Activated T-cell treated with anti-CD3 and anti-CD28 coated beads, Interleukin-2, amount 50 U/mL, for 24 hours (primary cell): ENCODE results near the gene ESAM.
"Not testable (repeated sequence)": the region's sequence is repeated elsewhere in the genome, so short reads cannot be mapped to it uniquely, and the experiment has no call there.

Source experiments
- DNase-seq: peaks from one replicate; pipeline ENCODE4 v3.0.0-alpha.2; 2020
- H3K27ac Mint-ChIP-seq: 2 replicates; pipeline ENCODE4 v1.8.0; 2020; ENCODE audit warnings: mild to moderate bottlenecking, mixed read lengths
- H3K27me3 Mint-ChIP-seq: 2 replicates; pipeline ENCODE4 v1.8.0; 2020; ENCODE audit warnings: mixed read lengths
- H3K36me3 Mint-ChIP-seq: 2 replicates; pipeline ENCODE4 v1.8.0; 2020; ENCODE audit warnings: low read depth, mixed read lengths
- H3K4me1 Mint-ChIP-seq: 2 replicates; pipeline ENCODE4 v1.8.0; 2020; ENCODE audit warnings: low read depth, mixed read lengths
- H3K4me3 Mint-ChIP-seq: 2 replicates; pipeline ENCODE4 v1.8.0; 2020; ENCODE audit warnings: mild to moderate bottlenecking, moderate library complexity, mixed read lengths
- H3K9me3 Mint-ChIP-seq: 2 replicates; pipeline ENCODE4 v1.8.0; 2020; ENCODE audit warnings: mixed read lengths

ESAM gene

DNA sequence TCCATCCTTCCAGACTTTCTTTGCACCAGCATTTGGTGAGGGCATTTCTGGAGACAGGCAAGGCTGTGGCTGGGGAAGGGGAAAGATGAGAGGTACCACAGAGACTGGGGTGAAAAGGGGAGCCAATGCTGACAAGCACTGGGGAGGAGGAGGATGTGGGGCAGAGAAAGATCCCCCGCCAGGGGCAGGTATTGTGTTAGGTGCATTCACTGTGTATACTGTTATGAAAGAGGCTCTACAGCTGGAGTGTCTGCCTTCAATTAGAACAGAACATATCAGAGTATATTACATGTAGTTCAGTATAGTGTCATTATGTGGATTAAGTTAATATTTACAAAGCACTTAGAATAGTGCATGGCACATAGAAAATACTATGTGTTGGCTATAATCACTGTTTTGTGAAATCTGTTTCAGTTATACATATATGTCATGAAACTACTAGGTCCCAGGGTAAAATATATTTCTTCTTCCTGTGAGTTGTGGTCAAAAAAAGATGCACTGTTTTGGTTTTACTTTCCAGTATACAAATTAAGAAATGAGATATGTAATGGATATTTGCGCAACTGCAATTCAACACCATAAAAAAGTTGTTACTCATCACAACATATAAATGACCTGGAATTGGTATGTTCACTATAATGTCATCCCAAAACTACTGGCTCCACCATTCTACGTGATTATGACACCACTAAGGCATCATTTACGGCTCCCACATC, 29.7 kb upstream of the ESAM start:
- no peak overlapping the region for H3K27ac Mint-ChIP-seq
- H3K27me3 Mint-ChIP-seq, result no peaks in the 10 kb centered on the region
- no peaks in the 10 kb centered on the region for H3K9me3 Mint-ChIP-seq
- H3K4me3 Mint-ChIP-seq, result no peak overlapping the region
- peaks cover 5% of the 10 kb centered on the region for H3K36me3 Mint-ChIP-seq
- peaks cover 44% of the 10 kb centered on the region for H3K4me1 Mint-ChIP-seq
- DNase-seq, result no peak

DNA sequence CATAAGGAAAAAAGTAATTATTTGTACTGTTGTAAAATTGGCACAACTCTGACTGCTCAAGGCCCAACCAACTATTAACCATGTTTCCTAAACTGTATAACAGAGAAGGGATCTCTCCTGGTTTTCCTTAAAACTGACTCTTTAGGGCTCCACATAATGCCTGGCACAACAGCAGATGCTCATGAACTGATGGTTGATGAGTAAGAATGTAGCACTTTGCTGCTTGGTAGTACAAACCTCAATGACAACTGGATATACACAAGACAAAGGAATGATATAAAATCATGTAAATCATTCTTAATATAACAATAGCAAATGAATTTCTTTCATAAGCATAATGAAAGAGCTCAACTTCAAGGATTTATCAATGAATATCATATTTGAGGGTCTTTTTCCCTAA, 26.4 kb upstream of the ESAM start:
- Mint-ChIP-seq H3K27me3 (no peaks in the 10 kb centered on the region), H3K4me1 (peaks cover 33% of the 10 kb centered on the region), H3K36me3 (peaks cover 4% of the 10 kb centered on the region), H3K9me3 (no peaks in the 10 kb centered on the region), H3K4me3 (no peak overlapping the region), H3K27ac (no peak overlapping the region)
- no peak for DNase-seq

DNA sequence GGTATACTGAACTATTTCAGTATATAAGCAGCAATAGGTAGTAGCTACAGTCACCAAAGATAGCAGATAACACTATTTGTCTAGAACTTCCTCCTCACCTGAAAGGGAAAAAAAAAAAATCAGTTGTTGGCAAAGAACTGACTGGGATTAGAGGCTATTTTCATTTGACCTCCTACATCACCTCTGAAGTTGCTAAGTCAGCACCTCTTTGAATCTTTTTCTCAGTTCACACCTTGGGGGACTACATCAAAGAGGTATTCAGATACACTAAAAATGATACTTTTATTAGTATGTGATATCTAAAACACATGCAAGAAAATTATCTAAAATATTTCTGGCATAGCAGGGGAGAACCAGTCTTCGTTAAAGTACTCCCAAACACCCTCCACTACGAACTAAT, 22.0 kb upstream of the ESAM start:
- Mint-ChIP-seq H3K27me3 (no peaks in the 10 kb centered on the region), H3K36me3 (peaks cover 3% of the 10 kb centered on the region), H3K4me3 (no peak overlapping the region), H3K4me1 (peaks cover 7% of the 10 kb centered on the region), H3K27ac (no peak overlapping the region), H3K9me3 (no peaks in the 10 kb centered on the region)
- no peak for DNase-seq

DNA sequence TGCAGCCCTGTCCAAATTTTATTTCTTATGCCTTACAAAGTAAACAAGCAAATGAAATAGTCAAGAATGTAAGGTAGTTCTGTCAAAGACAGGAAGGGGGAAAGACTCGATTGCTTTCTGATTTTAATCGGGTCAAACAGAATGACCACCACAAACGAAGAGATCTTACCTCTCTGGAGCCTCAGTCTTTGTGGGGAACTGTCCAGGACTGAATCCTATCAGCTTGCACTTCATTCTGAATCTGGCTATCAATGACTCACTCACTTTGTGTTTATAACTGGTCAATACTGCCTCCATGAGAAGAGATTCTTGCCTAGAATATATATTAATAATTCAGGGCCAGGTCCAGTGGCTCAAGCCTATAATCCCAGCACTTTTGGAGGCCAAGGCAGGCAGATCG, 20.9 kb upstream of the ESAM start:
- Mint-ChIP-seq H3K36me3 (peaks cover 3% of the 10 kb centered on the region), H3K27ac (no peak overlapping the region), H3K27me3 (no peaks in the 10 kb centered on the region), H3K4me1 (peaks cover 16% of the 10 kb centered on the region), H3K4me3 (no peak overlapping the region), H3K9me3 (no peaks in the 10 kb centered on the region)
- DNase-seq, result no peak

DNA sequence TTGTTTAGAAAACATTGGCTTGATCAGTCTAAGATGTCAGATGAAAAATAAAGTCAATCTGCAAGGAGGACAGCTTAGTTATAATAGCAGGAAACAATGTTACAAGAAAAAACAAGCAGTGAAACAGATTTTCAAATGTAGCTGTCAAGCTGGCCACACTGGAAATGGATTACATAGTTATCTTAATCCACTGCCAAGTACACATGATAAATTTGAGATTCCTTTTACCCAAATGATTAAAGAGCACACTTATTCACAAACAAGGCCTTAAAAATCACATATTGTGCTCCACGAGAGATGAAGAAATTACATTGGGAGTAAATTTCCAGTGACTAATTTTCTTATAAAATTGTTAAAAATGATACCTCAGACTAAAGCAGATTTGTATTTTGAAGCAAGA, 17.5 kb upstream of the ESAM start:
- peaks cover 15% of the 10 kb centered on the region for H3K36me3 Mint-ChIP-seq
- no peaks in the 10 kb centered on the region for H3K27me3 Mint-ChIP-seq
- no peaks in the 10 kb centered on the region for H3K9me3 Mint-ChIP-seq
- H3K4me1 Mint-ChIP-seq, result peaks cover 30% of the 10 kb centered on the region
- no peak for DNase-seq
- H3K27ac Mint-ChIP-seq, result no peak overlapping the region
- no peak overlapping the region for H3K4me3 Mint-ChIP-seq

DNA sequence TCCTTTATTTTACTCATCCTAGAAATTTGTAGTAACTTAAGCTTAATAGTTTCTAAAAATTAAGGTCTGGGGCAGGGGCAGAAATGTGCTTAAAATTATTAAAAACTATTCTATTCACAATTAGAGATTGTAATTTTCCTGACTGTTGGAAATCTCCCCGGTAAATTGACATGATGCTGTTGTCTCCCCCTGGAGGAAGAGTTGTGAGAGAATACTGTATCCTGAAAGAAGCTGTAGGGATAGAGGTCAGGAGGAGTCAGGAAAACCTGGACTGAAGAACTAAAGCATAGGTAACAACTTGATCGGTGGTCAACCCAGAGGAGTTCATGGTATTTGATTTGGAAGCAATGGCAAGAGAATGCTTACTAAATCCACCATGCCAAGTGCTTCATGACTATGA, 16.2 kb upstream of the ESAM start:
- H3K4me1 Mint-ChIP-seq, result peaks cover 26% of the 10 kb centered on the region
- no peaks in the 10 kb centered on the region for H3K27me3 Mint-ChIP-seq
- H3K4me3 Mint-ChIP-seq, result no peak overlapping the region
- H3K9me3 Mint-ChIP-seq, result no peaks in the 10 kb centered on the region
- DNase-seq, result no peak
- H3K36me3 Mint-ChIP-seq, result peaks cover 19% of the 10 kb centered on the region
- H3K27ac Mint-ChIP-seq, result no peak overlapping the region

DNA sequence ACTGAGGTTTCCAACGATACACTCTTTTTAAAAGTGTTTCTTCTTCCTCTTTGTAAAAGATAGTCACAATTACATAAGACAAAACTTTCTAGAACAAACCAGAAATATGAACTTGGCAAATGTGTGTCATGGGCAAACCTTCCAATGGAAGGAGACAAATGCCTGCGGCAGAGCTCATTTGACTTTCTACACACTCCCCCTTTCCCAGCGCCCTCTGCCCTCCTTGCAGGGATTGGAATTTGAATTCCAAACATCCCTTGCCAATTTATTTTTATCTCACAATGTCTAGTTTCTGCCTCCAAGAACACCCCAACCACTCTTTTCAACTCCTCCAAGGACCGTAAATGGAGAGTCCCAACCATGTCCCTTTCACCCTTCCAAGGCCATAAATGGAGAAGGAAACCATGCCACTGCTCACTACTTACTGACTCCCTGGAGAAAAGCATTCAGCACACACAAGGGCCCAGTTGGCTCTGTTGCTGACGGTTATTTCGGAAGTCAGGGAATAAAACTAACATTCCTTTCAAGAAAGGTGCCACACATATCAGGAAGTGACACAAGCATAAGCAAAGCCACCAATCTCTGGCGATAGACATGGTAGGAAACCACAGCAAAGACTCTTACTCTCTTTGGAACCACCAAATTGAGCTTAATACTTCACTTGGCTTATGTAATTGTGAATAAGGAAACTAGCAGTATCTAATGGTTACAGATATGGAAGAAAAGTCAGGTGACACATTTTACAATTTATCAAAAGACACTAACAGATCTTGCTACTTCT, 15.0 kb upstream of the ESAM start:
- Mint-ChIP-seq H3K4me3 (no peak overlapping the region), H3K27me3 (no peaks in the 10 kb centered on the region), H3K36me3 (peaks cover 27% of the 10 kb centered on the region), H3K27ac (no peak overlapping the region), H3K4me1 (peaks cover 26% of the 10 kb centered on the region), H3K9me3 (no peaks in the 10 kb centered on the region)
- no peak for DNase-seq

DNA sequence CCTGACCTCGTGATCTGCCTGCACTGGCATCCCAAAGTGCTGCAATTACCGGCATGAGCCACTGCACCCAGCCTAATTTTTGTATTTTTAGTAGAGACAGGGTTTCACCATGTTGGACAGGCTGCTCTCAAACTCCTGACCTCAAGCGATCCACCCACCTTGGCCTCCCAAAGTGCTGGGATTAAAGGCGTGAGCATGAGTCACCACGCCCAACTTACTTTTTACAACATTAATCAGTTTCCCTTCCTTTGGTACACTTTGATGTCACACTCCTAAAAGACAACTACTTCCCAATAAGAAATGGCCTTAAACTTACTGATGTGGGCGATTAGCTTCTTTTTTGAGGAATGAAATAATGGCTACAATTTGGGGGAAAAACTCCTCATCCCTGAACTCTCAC, 8.9 kb upstream of the ESAM start:
- peaks cover 66% of the 10 kb centered on the region for H3K36me3 Mint-ChIP-seq
- H3K27me3 Mint-ChIP-seq, H3K9me3 Mint-ChIP-seq: not testable (repeated sequence)

DNA sequence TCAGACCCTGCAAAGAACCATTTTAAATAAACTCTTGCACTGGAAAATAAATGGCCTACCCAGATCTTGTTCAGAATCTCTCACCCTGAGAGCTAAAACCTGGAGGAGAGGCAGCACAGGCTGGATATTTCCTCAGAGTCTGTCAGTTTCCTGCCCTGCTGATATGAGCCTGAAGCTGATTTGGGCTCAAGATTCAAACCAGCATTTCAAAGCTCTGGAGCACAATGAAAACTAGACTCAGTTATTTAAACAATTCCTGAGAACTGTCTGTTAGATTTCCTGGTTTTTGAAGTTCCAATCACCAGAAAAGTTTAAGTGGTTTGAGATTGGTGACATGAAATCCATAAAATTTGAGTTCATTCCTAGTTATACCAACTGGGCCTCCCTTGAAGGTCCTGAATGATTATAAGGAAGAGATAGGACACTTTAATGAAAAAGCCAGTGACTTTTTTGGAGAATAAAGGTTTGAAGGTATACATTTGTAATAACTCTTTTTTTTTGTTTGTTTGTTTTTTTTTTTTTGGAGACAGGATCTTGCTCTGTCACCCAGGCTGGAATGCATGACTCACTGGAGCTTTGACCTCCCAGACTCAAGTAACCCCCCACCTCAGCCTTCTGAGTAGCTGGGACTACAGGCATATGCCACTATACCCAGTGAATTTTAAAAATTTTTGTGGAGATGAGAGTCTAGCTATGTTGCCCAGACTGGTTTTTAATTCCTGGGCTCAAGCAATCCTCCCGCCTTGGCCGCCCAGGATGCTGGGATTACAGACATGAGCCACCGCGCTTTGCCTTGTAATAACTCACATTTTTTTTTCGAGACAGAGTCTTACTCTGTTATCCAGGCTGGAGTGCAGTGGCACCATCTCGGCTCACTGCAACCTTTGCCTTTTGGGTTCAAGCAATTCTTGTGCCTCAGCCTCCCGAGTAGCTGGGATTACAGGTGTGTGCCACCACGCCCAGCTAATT, 8.0 kb upstream of the ESAM start:
- DNase-seq, result no peak
- Mint-ChIP-seq H3K9me3 (no peaks in the 10 kb centered on the region), H3K27me3 (no peaks in the 10 kb centered on the region), H3K4me1 (peaks cover 2% of the 10 kb centered on the region), H3K4me3 (no peak overlapping the region), H3K27ac (peak overlapping the region; percentile 18), H3K36me3 (peaks cover 73% of the 10 kb centered on the region)

More for the DNA sequence above, 8.9 kb upstream of the ESAM start:
- H3K27ac Mint-ChIP-seq, H3K4me3 Mint-ChIP-seq, H3K4me1 Mint-ChIP-seq, DNase-seq: not testable (repeated sequence)

DNA sequence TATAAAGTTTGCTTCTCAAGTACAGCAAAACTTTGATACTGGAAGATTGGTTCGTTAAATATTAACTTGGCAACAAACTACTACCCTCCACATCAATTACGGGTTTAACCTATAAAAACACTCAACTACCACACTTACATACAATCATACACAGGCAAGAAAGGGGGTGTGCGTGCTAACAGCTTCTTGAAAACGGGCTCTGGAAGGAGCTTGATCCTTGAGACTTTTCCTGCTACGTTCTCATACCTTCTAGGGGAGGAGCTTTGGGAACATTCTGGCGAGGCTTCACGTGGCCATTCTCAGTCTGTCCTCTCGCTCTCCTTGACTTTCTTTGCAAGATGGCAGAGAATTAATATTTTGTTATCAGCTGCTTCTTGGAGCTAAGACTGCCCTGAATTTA, 6.8 kb upstream of the ESAM start:
- Mint-ChIP-seq H3K4me1 (peaks cover 2% of the 10 kb centered on the region), H3K27ac (no peak overlapping the region), H3K27me3 (no peaks in the 10 kb centered on the region), H3K36me3 (peaks cover 75% of the 10 kb centered on the region), H3K4me3 (no peak overlapping the region), H3K9me3 (no peaks in the 10 kb centered on the region)
- DNase-seq, result no peak

DNA sequence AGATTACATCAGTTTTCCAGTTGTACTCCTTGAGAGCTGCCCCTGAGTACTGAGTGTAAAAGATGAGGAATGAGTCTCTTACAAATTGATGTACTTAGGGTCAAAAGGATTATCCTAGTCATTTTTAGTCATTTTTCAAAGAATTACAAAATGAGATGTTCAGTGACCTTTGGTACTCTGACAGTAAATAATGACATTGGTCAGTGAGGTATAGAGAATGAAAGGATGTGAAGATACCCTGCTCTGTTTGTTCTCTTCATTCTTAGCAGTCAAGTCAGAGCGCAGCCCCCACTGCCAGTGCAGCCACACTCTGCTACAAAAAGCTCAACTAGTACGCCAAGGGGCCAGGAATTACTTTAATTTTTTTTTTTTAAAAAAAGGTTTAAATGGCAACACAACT, 4.1 kb upstream of the ESAM start:
- H3K36me3 Mint-ChIP-seq, result peaks cover 53% of the 10 kb centered on the region

DNA sequence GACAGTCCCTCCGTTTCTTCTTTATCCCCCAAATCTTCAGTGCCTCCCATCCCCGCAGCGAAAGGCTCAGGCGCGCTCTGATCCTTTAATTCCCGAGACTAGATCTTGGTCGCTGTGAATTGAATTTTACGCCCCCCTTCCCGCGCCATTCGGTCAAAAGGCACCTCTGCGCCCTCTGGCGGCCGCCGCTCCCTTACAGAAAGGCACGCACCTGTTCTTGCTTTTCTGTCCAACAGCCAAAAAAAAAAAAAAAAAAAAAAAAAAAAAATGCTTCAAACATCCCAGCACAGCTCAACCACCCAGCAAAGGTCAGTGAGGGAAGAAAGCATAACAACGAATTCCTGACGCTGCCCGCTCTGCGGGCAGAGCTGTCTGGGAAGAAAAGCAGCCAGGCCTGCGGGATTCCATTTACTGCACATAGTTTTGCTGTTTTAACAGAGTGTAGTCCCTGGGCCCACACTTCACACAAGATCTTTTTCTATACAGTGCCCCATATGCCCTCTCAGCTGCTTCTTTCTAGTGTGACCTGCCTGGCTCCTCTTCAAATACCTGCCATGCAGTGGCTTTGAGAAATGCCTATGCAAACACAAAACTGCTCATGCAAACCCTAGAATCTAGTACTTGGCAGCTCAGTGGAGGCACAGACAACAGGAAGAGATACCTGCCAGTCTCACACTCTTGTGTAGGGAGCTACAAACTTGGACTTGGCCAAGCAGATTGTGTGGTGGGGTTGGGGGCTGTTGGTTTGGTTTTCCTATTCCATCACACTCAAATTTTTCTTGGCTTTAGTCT, 1.3 kb upstream of the ESAM start:
- peaks cover 36% of the 10 kb centered on the region for H3K27me3 Mint-ChIP-seq
- peak overlapping the region; percentile 88 for H3K4me3 Mint-ChIP-seq
- H3K9me3 Mint-ChIP-seq, result no peaks in the 10 kb centered on the region
- DNase-seq, result peak; percentile 89
- H3K4me1 Mint-ChIP-seq, result peaks cover 28% of the 10 kb centered on the region
- H3K36me3 Mint-ChIP-seq, result peaks cover 27% of the 10 kb centered on the region
- H3K27ac Mint-ChIP-seq, result no peak overlapping the region

More for the DNA sequence above, 4.1 kb upstream of the ESAM start:
- no peak overlapping the region for H3K27ac Mint-ChIP-seq
- H3K4me1 Mint-ChIP-seq, result peaks cover 12% of the 10 kb centered on the region
- DNase-seq, result no peak
- H3K9me3 Mint-ChIP-seq, result no peaks in the 10 kb centered on the region
- H3K27me3 Mint-ChIP-seq, result peaks cover 9% of the 10 kb centered on the region
- H3K4me3 Mint-ChIP-seq, result no peak overlapping the region

DNA sequence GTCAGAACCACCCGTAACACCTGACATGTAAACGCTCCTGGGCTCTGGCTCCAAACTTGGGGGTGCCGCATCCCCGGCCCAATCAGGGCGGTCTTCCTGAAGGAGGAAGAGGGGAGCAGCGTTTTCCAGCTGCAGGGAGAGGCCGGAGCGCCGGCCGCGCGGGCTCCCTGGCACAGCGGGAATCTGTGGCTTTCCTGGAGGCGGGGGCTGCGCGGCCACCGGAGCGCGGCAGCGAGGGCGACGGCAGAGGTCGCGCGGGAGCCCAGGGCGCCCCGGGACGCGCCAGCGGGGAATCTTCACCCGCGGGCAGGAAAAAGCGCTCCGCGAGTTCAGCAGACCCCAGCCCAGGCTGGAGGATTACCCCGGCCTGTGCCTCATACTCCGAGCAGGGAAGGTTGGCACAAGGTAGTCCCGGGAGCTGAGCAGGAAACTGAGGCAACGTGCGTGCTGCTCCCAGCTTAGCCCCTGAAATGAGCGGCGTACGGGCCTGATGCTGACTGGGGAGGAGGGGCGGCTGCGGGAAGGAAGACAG, 600 bp upstream of the ESAM start:
- Mint-ChIP-seq H3K27ac (no peak overlapping the region), H3K4me3 (peak overlapping the region; percentile 88), H3K36me3 (peaks cover 22% of the 10 kb centered on the region), H3K27me3 (peaks cover 43% of the 10 kb centered on the region), H3K9me3 (no peaks in the 10 kb centered on the region), H3K4me1 (peaks cover 33% of the 10 kb centered on the region)
- no peak for DNase-seq
